ENCODE results near the gene RGS12.

DNA sequence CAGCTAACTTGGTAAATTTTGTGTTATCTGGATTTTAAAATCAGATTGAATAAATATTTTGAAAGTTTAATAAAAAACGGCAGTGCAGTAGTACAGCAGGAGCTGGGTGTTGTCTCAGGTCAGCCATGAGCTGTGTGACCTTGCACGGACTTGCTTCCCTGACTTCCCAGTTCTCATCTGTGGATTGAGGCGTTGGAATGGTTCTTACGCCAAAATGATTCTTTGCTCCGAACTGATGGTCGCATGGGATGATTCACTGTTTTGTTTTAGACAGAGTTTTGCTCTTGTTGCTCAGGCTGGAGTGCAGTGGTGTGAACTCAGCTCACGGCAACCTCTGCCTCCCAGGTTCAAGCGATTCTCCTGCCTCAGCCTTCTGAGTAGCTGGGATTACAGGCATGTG lies 45.0 kb downstream of the RGS12 start:
- TF ChIP-seq EZH2 (IDR thresholded peaks at IDR 0.05; ENCODE audit: insufficient read depth, poor library complexity, severe bottlenecking) (no peak), EZH2phosphoT487 (IDR thresholded peaks at IDR 0.05; ENCODE audit: insufficient read depth, low read depth) (no peak)

Measured in GM23248 (cell line).